Measurements from ENCODE around the gene SLC22A1.

GRCh38 chr6:160101277-160102205 lies 20.1 kb upstream of the SLC22A1 start:
- TF ChIP-seq NFIC (IDR thresholded peaks at IDR 0.05) (no peak), EP300 (IDR thresholded peaks at IDR 0.05; ENCODE audit: borderline replicate concordance) (no peak), FOXM1 (IDR thresholded peaks at IDR 0.05; ENCODE audit: borderline replicate concordance, low read depth) (no peak), EGR1 (IDR thresholded peaks at IDR 0.05) (no peak), TAF1 (IDR thresholded peaks at IDR 0.05; ENCODE audit: low read depth) (no peak), TEAD4 (IDR thresholded peaks at IDR 0.05) (no peak)

Data from Ishikawa (cell line).